IMR-90 (cell line): ENCODE measurements around the gene CLDN6. TPM values are rescaled to one million over a fixed set of nuclear protein-coding genes. Genes with fewer than 3 reads are reported as not detected.

Experiments
- ATAC-seq: fragments of 200-7000 bp; cut with Tn5 transposase; 2 replicates; pipeline ENCODE4 v1.9.1; 2020; ENCODE audit warnings: low read depth, mild to moderate bottlenecking, moderate library complexity
- BruUV-seq: library from RNA; stranded (reverse); fragments of 400-500 nt; replicated peaks from 2 replicates; lab custom pipeline; 2021; lab: Mats Ljungman, UMichigan
- CTCF ChIA-PET: fragments of 300-600 bp; formaldehyde crosslinking; extraction: SDS; loops from one replicate; lab custom pipeline; 2021; ENCODE audit warnings: antibody characterized with exemption; lab: Yijun Ruan, JAX
- POLR2A ChIA-PET: fragments of 300-600 bp; sonication (Branson Sonifier 250); formaldehyde crosslinking; loops from one replicate; lab custom pipeline; 2022; ENCODE audit warnings: antibody characterized with exemption; ENCODE audit not compliant: unreplicated experiment; lab: Charles Lee
- DNase-seq: peaks from one replicate; pipeline ENCODE4 v3.0.0; 2013
- H2AFZ ChIP-seq: replicated peaks from 2 replicates; pipeline ENCODE3; 2013; ENCODE audit warnings: low read length, mild to moderate bottlenecking; ENCODE audit not compliant: poor library complexity
- H2AK5ac ChIP-seq: 2 replicates; pipeline ENCODE4 v1.6.1; 2013; ENCODE audit warnings: low read depth, low read length, inconsistent platforms
- H2AK9ac ChIP-seq: replicated peaks from 2 replicates; pipeline ENCODE3; 2013; ENCODE audit warnings: mild to moderate bottlenecking, low read depth, low read length, moderate library complexity; ENCODE audit not compliant: poor library complexity
- H2BK120ac ChIP-seq: 2 replicates; pipeline ENCODE4 v1.6.1; 2013; ENCODE audit warnings: low read depth, low read length, inconsistent platforms
- H2BK15ac ChIP-seq: 3 replicates; pipeline ENCODE4 v1.6.1; 2013; ENCODE audit warnings: low read depth, low read length, inconsistent platforms
- H2BK20ac ChIP-seq: 2 replicates; pipeline ENCODE4 v1.6.1; 2013; ENCODE audit warnings: low read depth, mild to moderate bottlenecking, inconsistent platforms, low read length, moderate library complexity
- H2BK5ac ChIP-seq: 2 replicates; pipeline ENCODE4 v1.6.1; 2013; ENCODE audit warnings: mild to moderate bottlenecking, low read depth, low read length, inconsistent platforms; ENCODE audit not compliant: poor library complexity, severe bottlenecking
- H3K14ac ChIP-seq: replicated peaks from 2 replicates; pipeline ENCODE4 v1.6.1; 2013; ENCODE audit warnings: low read depth, low read length, inconsistent platforms
- H3K18ac ChIP-seq: 2 replicates; pipeline ENCODE4 v1.6.1; 2013; ENCODE audit warnings: low read depth, low read length, control low read depth
- H3K23ac ChIP-seq: 2 replicates; pipeline ENCODE4 v1.6.1; 2013; ENCODE audit warnings: low read depth, low read length, inconsistent platforms
- H3K27ac ChIP-seq: 2 replicates; pipeline ENCODE4 v1.5.1; 2013; ENCODE audit warnings: mild to moderate bottlenecking, control low read depth, low read length; ENCODE audit not compliant: insufficient read depth
- H3K27me3 ChIP-seq: 2 replicates; pipeline ENCODE4 v1.6.1; 2013; ENCODE audit warnings: low read length; ENCODE audit not compliant: control insufficient read depth, insufficient read depth
- H3K36me3 ChIP-seq: 2 replicates; pipeline ENCODE4 v1.6.1; 2013; ENCODE audit warnings: low read length, mixed read lengths; ENCODE audit not compliant: control insufficient read depth, insufficient read depth
- H3K4ac ChIP-seq: 2 replicates; pipeline ENCODE4 v1.6.1; 2013; ENCODE audit warnings: low read depth, low read length, inconsistent platforms
- H3K4me1 ChIP-seq: 2 replicates; pipeline ENCODE4 v1.6.1; 2013; ENCODE audit warnings: low read length, mixed read lengths; ENCODE audit not compliant: control insufficient read depth, insufficient read depth
- H3K4me2 ChIP-seq: 2 replicates; pipeline ENCODE4 v1.6.1; 2013; ENCODE audit warnings: low read depth, mild to moderate bottlenecking, control low read depth, low read length, moderate library complexity
- H3K4me3 ChIP-seq: 2 replicates; pipeline ENCODE4 v1.5.1; 2013; ENCODE audit warnings: low read depth, mild to moderate bottlenecking, control low read depth, low read length, moderate library complexity; ENCODE audit not compliant: insufficient read depth
- H3K56ac ChIP-seq: 2 replicates; pipeline ENCODE4 v1.6.1; 2013; ENCODE audit warnings: low read length, inconsistent platforms; ENCODE audit not compliant: insufficient read depth; ENCODE audit errors: extremely low read depth
- H3K79me1 ChIP-seq, 2 experiments: 2 replicates each; pipeline ENCODE4 v1.6.1; 2013; ENCODE audit warnings: low read length in 2 of 2, inconsistent platforms in 1 of 2, low read depth in 1 of 2
- H3K9ac ChIP-seq: 2 replicates; pipeline ENCODE4 v1.6.1; 2013; ENCODE audit warnings: low read depth, low read length, control low read depth
- H3K9me1 ChIP-seq: 2 replicates; pipeline ENCODE4 v1.6.1; 2013; ENCODE audit warnings: low read length, inconsistent platforms; ENCODE audit not compliant: insufficient read depth
- H3K9me3 ChIP-seq: 2 replicates; pipeline ENCODE4 v1.6.1; 2013; ENCODE audit warnings: low read length; ENCODE audit not compliant: control insufficient read depth, insufficient read depth
- H4K20me1 ChIP-seq: 2 replicates; pipeline ENCODE4 v1.6.1; 2013; ENCODE audit warnings: low read length, inconsistent platforms; ENCODE audit not compliant: insufficient read depth
- H4K5ac ChIP-seq: 2 replicates; pipeline ENCODE4 v1.6.1; 2013; ENCODE audit warnings: mild to moderate bottlenecking, low read depth, low read length, control low read depth
- H4K8ac ChIP-seq, 2 experiments: 2 replicates each; pipeline ENCODE4 v1.6.1; 2013; ENCODE audit warnings: low read depth in 2 of 2, low read length in 2 of 2, control low read depth in 1 of 2, inconsistent platforms in 1 of 2
- H4K91ac ChIP-seq: 2 replicates; pipeline ENCODE4 v1.6.1; 2013; ENCODE audit warnings: low read depth, low read length, inconsistent platforms; ENCODE audit not compliant: insufficient read depth
- FOS ChIP-seq: fragments of 150-350 bp; IDR thresholded peaks from 2 replicates; pipeline ENCODE4 v1.6.1; 2016; ENCODE audit warnings: low read depth, low read length
- MAFK ChIP-seq: IDR thresholded peaks from 2 replicates; pipeline ENCODE4 v1.6.1; 2012; ENCODE audit warnings: low read depth, low read length, improper control_type of control experiment
- MAZ ChIP-seq: IDR thresholded peaks from 2 replicates; pipeline ENCODE4 v1.6.1; 2012; ENCODE audit warnings: low read depth, mild to moderate bottlenecking, low read length, improper control_type of control experiment, moderate library complexity, borderline replicate concordance
- MXI1 ChIP-seq: IDR thresholded peaks from 2 replicates; pipeline ENCODE4 v1.6.1; 2012; ENCODE audit warnings: low read depth, mild to moderate bottlenecking, low read length, moderate library complexity, borderline replicate concordance
- POLR2A ChIP-seq: IDR thresholded peaks from 2 replicates; pipeline ENCODE4 v1.6.1; 2012; ENCODE audit warnings: mild to moderate bottlenecking, low read depth, low read length
- RAD21 ChIP-seq: IDR thresholded peaks from 2 replicates; pipeline ENCODE4 v1.6.1; 2012; ENCODE audit warnings: low read length, improper control_type of control experiment
- RCOR1 ChIP-seq: IDR thresholded peaks from 2 replicates; pipeline ENCODE4 v1.6.1; 2012; ENCODE audit warnings: mild to moderate bottlenecking, low read length, improper control_type of control experiment; ENCODE audit not compliant: insufficient replicate concordance
- RFX5 ChIP-seq: IDR thresholded peaks from 2 replicates; pipeline ENCODE4 v1.8.0; 2012; ENCODE audit warnings: low read depth, mild to moderate bottlenecking, low read length, moderate library complexity
- SMC3 ChIP-seq: fragments of 150-350 bp; IDR thresholded peaks from 2 replicates; pipeline ENCODE4 v1.6.1; 2016; ENCODE audit warnings: low read depth, mild to moderate bottlenecking, antibody characterized with exemption, low read length, moderate library complexity
- WGBS, 2 experiments: methylation state at CpG; one replicate each; pipeline versions ENCODE4 v1.1.5 to v1.1.7; 2013; ENCODE audit warnings: missing lambda C conversion rate in 2 of 2; ENCODE audit not compliant: insufficient read length in 1 of 2; ENCODE audit errors: extremely low coverage in 2 of 2; 5-methylcytosine and 5-hydroxymethylcytosine counted together
- dilution Hi-C: fragments of 300-500 bp; cut with HindIII; formaldehyde crosslinking; loops from one replicate; pipeline ENCODE4 v1.14.3; 2018; ENCODE audit warnings: low sequenced_read_pairs; ENCODE audit not compliant: unreplicated experiment
- in situ Hi-C: fragments of 300-500 bp; cut with MboI; formaldehyde crosslinking; loops from 3 replicates; pipeline ENCODE4 v1.14.3; 2019; ENCODE audit warnings: low sequenced_read_pairs, inconsistent platforms, mixed read lengths
- intact Hi-C: fragments of 100-400 bp; cut with micrococcal nuclease; formaldehyde crosslinking; loops from 2 replicates; pipeline ENCODE4 v1.10.0; 2022
- polyA plus RNA-seq, 3 experiments: library from polyadenylated mRNA; depleted of rRNA; stranded (reverse); fragments of >200 nt; gene quantifications; 2 replicates each; pipeline ENCODE4 v1.2.3, GENCODE V29; 2012; ENCODE audit warnings: low replicate concordance in 1 of 3
- total RNA-seq: library from RNA; depleted of rRNA; stranded (reverse); fragments of >200 nt; gene quantifications from 2 replicates; pipeline ENCODE4 v1.2.3, GENCODE V29; 2012
- TF ChIP-seq, protein P1 (sequence below): fragments of 150-350 bp; IDR thresholded peaks from 2 replicates; pipeline ENCODE4 v1.6.1; 2017; ENCODE audit warnings: mild to moderate bottlenecking, antibody characterized with exemption, low read length, low read depth
- TF ChIP-seq, protein P2 (sequence below): conservative IDR thresholded peaks from 2 replicates; pipeline ENCODE4 v1.5.1; 2012; ENCODE audit warnings: mild to moderate bottlenecking, low read depth, low read length, improper control_type of control experiment
- TF ChIP-seq, protein P3 (sequence below): fragments of 150-350 bp; IDR thresholded peaks from 2 replicates; pipeline ENCODE4 v1.6.1; 2016; ENCODE audit warnings: low read depth, mild to moderate bottlenecking, low read length, moderate library complexity, borderline replicate concordance

The CLDN6 gene
- total and polyA plus RNA-seq, 2 of the 4 experiments (the other 2 are of a cell fraction) = 0.14 TPM; not detected in 1

DNA sequence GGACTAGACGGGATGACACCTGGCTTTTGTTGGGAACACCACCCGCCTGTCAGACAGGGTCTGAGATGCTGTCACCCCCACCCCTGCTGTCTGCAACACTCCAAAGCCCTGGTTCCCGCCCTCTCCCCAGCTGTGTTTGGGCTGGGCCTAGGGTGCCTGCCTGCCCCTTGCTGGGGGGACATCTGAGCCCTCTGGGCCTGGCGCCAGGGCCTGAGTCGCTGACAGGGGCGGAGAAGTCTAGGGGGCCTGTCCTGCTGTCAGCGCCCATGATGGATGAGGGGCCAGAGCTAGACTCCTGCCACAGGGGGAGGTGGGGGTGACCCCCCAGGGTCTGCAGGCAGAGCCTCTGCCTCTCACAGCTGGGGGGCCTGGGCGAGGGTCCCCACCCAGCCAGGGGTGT lies 30.1 kb downstream of the CLDN6 start:
- CTCF ChIA-PET = no interaction called here
- H3K9ac ChIP-seq = no peak overlapping the region
- no peak for TF ChIP-seq SMC3
- TF ChIP-seq, protein P1, sequence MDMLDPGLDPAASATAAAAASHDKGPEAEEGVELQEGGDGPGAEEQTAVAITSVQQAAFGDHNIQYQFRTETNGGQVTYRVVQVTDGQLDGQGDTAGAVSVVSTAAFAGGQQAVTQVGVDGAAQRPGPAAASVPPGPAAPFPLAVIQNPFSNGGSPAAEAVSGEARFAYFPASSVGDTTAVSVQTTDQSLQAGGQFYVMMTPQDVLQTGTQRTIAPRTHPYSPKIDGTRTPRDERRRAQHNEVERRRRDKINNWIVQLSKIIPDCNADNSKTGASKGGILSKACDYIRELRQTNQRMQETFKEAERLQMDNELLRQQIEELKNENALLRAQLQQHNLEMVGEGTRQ = no peak
- no peak for TF ChIP-seq FOS
- TF ChIP-seq, protein P2, sequence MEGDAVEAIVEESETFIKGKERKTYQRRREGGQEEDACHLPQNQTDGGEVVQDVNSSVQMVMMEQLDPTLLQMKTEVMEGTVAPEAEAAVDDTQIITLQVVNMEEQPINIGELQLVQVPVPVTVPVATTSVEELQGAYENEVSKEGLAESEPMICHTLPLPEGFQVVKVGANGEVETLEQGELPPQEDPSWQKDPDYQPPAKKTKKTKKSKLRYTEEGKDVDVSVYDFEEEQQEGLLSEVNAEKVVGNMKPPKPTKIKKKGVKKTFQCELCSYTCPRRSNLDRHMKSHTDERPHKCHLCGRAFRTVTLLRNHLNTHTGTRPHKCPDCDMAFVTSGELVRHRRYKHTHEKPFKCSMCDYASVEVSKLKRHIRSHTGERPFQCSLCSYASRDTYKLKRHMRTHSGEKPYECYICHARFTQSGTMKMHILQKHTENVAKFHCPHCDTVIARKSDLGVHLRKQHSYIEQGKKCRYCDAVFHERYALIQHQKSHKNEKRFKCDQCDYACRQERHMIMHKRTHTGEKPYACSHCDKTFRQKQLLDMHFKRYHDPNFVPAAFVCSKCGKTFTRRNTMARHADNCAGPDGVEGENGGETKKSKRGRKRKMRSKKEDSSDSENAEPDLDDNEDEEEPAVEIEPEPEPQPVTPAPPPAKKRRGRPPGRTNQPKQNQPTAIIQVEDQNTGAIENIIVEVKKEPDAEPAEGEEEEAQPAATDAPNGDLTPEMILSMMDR = no peak
- no peak for TF ChIP-seq RCOR1
- TF ChIP-seq MXI1 = no peak
- TF ChIP-seq POLR2A = no peak
- no peak for TF ChIP-seq RAD21
- TF ChIP-seq, protein P3, sequence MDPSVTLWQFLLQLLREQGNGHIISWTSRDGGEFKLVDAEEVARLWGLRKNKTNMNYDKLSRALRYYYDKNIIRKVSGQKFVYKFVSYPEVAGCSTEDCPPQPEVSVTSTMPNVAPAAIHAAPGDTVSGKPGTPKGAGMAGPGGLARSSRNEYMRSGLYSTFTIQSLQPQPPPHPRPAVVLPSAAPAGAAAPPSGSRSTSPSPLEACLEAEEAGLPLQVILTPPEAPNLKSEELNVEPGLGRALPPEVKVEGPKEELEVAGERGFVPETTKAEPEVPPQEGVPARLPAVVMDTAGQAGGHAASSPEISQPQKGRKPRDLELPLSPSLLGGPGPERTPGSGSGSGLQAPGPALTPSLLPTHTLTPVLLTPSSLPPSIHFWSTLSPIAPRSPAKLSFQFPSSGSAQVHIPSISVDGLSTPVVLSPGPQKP = no peak
- no peak for TF ChIP-seq MAZ
- no peak for TF ChIP-seq RFX5
- no peak for TF ChIP-seq MAFK

More for the DNA sequence above, 30.1 kb downstream of the CLDN6 start:
- intact Hi-C loops = no loop called here
- H2BK20ac ChIP-seq = no peak overlapping the region
- H4K8ac ChIP-seq = no peak overlapping the region
- H3K4ac ChIP-seq = no peak overlapping the region
- no peak overlapping the region for H4K5ac ChIP-seq
- H3K18ac ChIP-seq = no peak overlapping the region
- H2AK5ac ChIP-seq = no peak overlapping the region
- no peak overlapping the region for H2BK120ac ChIP-seq
- H3K4me1 ChIP-seq = peaks cover 2% of the 10 kb centered on the region; the same call in 1 of the 2 replicates
- H3K14ac ChIP-seq = no peak overlapping the region
- POLR2A ChIA-PET = no interaction called here
- H3K36me3 ChIP-seq = no peaks in the 10 kb centered on the region
- H3K9me3 ChIP-seq = no peaks in the 10 kb centered on the region
- DNase-seq (no peak), ATAC-seq (no peak)
- dilution Hi-C loops = no loop called here
- H3K56ac ChIP-seq = no peak overlapping the region
- H4K91ac ChIP-seq = no peak overlapping the region
- in situ Hi-C loops = no loop called here
- H2AK9ac ChIP-seq = no peak overlapping the region
- H3K27ac ChIP-seq = no peak overlapping the region
- H2BK15ac ChIP-seq = no peak overlapping the region
- no peak overlapping the region for H2AFZ ChIP-seq
- H3K9me1 ChIP-seq = no peaks in the 10 kb centered on the region
- BruUV-seq = no TSS peak
- no peak overlapping the region for H3K4me3 ChIP-seq
- no peak overlapping the region for H2BK5ac ChIP-seq
- H4K20me1 ChIP-seq = no peaks in the 10 kb centered on the region
- no peak overlapping the region for H3K23ac ChIP-seq
- H3K79me1 ChIP-seq = no peaks in the 10 kb centered on the region
- WGBS, 2 experiments = 0% methylated on average over 1 of the region's 8 CpGs; no CpG with 5 or more reads in 1 of the 2 experiments
- peaks cover 21% of the 10 kb centered on the region for H3K27me3 ChIP-seq
- H3K4me2 ChIP-seq = no peak overlapping the region
